GM13977 (cell line): ENCODE measurements around the gene SPACDR.
"Not testable (repeated sequence)": the region's sequence is repeated elsewhere in the genome, so short reads cannot be mapped to it uniquely, and the experiment has no call there.

Experiments used
- DNase-seq: peaks from one replicate; pipeline ENCODE4 v3.0.0; 2012; ENCODE audit warnings: low spot score
- CTCF ChIP-seq: IDR thresholded peaks from 2 replicates; pipeline ENCODE4 v1.5.1; 2012; ENCODE audit warnings: mild to moderate bottlenecking, control low read depth; ENCODE audit not compliant: insufficient read depth; ENCODE audit errors: extremely low read depth, missing control alignments
- in situ Hi-C: fragments of 300-500 bp; cut with MboI; formaldehyde crosslinking; loops from one replicate; pipeline ENCODE4 v1.12.0; 2022; ENCODE audit warnings: low sequenced_read_pairs, low pct_unique_long_range_greater_than_20kb, mixed read lengths, inconsistent platforms; ENCODE audit not compliant: unreplicated experiment

Gene SPACDR

GRCh38 chr7:100464210-100464660, at the start of gene SPACDR:
SPACDR (minus strand) TSS chr7:100464260; CDS start chr7:100464025, 235 bp downstream.
- no peak for DNase-seq
- no peak for TF ChIP-seq CTCF
- in situ Hi-C loops, result no loop called here

- DNase-seq, result no peak
These were observed 49.3 kb upstream of the SPACDR start for GRCh38 chr7:100513212-100513810.

GRCh38 chr7:100510437-100511239, 46.6 kb upstream of the SPACDR start:
- in situ Hi-C loops, result no loop called here
- no peak for DNase-seq
- no peak for TF ChIP-seq CTCF

More at GRCh38 chr7:100513212-100513810, 49.3 kb upstream of the SPACDR start:
- in situ Hi-C loops, result no loop called here
- no peak for TF ChIP-seq CTCF

GRCh38 chr7:100509231-100509630, 45.2 kb upstream of the SPACDR start:
- TF ChIP-seq CTCF, result no peak
- in situ Hi-C loops, result no loop called here
- no peak for DNase-seq

- no peak for DNase-seq
- in situ Hi-C loops, result no loop called here
- no peak for TF ChIP-seq CTCF
These were observed 42.4 kb upstream of the SPACDR start for GRCh38 chr7:100506356-100506923.

GRCh38 chr7:100504887-100505611, 41.0 kb upstream of the SPACDR start:
- DNase-seq, result no peak
- no peak for TF ChIP-seq CTCF
- in situ Hi-C loops, result no loop called here

GRCh38 chr7:100504031-100504430, 40.0 kb upstream of the SPACDR start:
- in situ Hi-C loops, DNase-seq: not testable (repeated sequence)

GRCh38 chr7:100500743-100501142, 36.7 kb upstream of the SPACDR start:
- DNase-seq, in situ Hi-C loops: not testable (repeated sequence)
